Neural cell (in vitro differentiated cells): ENCODE measurements around the gene RNF213. TPM values are rescaled to one million over a fixed set of nuclear protein-coding genes. Genes with fewer than 3 reads are reported as not detected.

Experiments used
- H2AFZ ChIP-seq: fragments of 200-600, 300-800 bp; sonication (generic), shearing (Covaris generic); 2 replicates; pipeline ENCODE4 v1.6.0; 2014; ENCODE audit warnings: low read depth, mild to moderate bottlenecking, antibody characterized with exemption, low read length, moderate library complexity
- H3F3A ChIP-seq: fragments of 200-600 bp; shearing (Covaris generic); 2 replicates; pipeline ENCODE4 v1.6.1; 2016; ENCODE audit warnings: mild to moderate bottlenecking, moderate library complexity, mixed read lengths, antibody characterized with exemption, low read length; ENCODE audit not compliant: insufficient read depth, poor library complexity, severe bottlenecking
- H3K27ac ChIP-seq: fragments of 200-600, 300-800 bp; sonication (generic), shearing (Covaris generic); 2 replicates; pipeline ENCODE4 v1.5.1; 2014; ENCODE audit warnings: mild to moderate bottlenecking, low read length, moderate library complexity
- H3K27me3 ChIP-seq: fragments of 300-800, 200-600 bp; sonication (generic), shearing (Covaris generic); 2 replicates; pipeline ENCODE4 v1.6.0; 2014; ENCODE audit warnings: mild to moderate bottlenecking, low read depth, low read length, moderate library complexity; ENCODE audit not compliant: insufficient read depth
- H3K36me3 ChIP-seq: fragments of 300-800, 200-600 bp; sonication (generic), shearing (Covaris generic); 2 replicates; pipeline ENCODE4 v1.5.1; 2014; ENCODE audit warnings: mild to moderate bottlenecking, antibody characterized with exemption, low read length, moderate library complexity; ENCODE audit not compliant: insufficient read depth
- H3K4me2 ChIP-seq: fragments of 300-800, 200-600 bp; sonication (generic), shearing (Covaris generic); 2 replicates; pipeline ENCODE4 v1.6.0; 2014; ENCODE audit warnings: mild to moderate bottlenecking, low read length
- H3K4me3 ChIP-seq: fragments of 300-800, 200-600 bp; sonication (generic), shearing (Covaris generic); 2 replicates; pipeline ENCODE4 v1.5.1; 2014; ENCODE audit warnings: mild to moderate bottlenecking, low read length, moderate library complexity
- H3K79me2 ChIP-seq: fragments of 200-600 bp; shearing (Covaris generic); replicated peaks from 2 replicates; pipeline ENCODE4 v1.6.0; 2014; ENCODE audit warnings: mild to moderate bottlenecking, low read length, moderate library complexity; ENCODE audit not compliant: insufficient read depth
- H3K9ac ChIP-seq: fragments of 300-800, 200-600 bp; sonication (generic), shearing (Covaris generic); 2 replicates; pipeline ENCODE4 v1.6.1; 2016; ENCODE audit warnings: mild to moderate bottlenecking, low read length, mixed read lengths
- H3K9me2 ChIP-seq: fragments of 200-600 bp; shearing (Covaris generic); 2 replicates; pipeline ENCODE4 v1.6.1; 2016; ENCODE audit warnings: mild to moderate bottlenecking, low read length, mixed read lengths; ENCODE audit not compliant: insufficient read depth
- H3K9me3 ChIP-seq: fragments of 200-600, 300-800 bp; sonication (generic), shearing (Covaris generic); 2 replicates; pipeline ENCODE4 v1.6.1; 2016; ENCODE audit warnings: mild to moderate bottlenecking, mixed run types, low read length, moderate library complexity, mixed read lengths
- H4K20me1 ChIP-seq: fragments of 200-600 bp; shearing (Covaris generic); 2 replicates; pipeline ENCODE4 v1.6.1; 2016; ENCODE audit warnings: mild to moderate bottlenecking, mixed run types; ENCODE audit not compliant: insufficient read depth
- EP300 ChIP-seq: fragments of 450-650 bp; conservative IDR thresholded peaks from 2 replicates; pipeline ENCODE4 v1.6.1; 2014; ENCODE audit warnings: antibody characterized with exemption, mild to moderate bottlenecking, moderate library complexity; ENCODE audit not compliant: poor library complexity, severe bottlenecking
- EZH2 ChIP-seq: fragments of 200-600, 300-800 bp; shearing (Covaris generic), sonication (generic); IDR thresholded peaks from 2 replicates; pipeline ENCODE4 v1.6.1; 2014; ENCODE audit warnings: antibody characterized with exemption, low read length, borderline replicate concordance, mild to moderate bottlenecking; ENCODE audit not compliant: insufficient read depth, poor library complexity, severe bottlenecking
- MXI1 ChIP-seq: fragments of 450-650 bp; conservative IDR thresholded peaks from 2 replicates; pipeline ENCODE4 v1.6.1; 2014; ENCODE audit warnings: antibody characterized with exemption, mild to moderate bottlenecking; ENCODE audit not compliant: poor library complexity, severe bottlenecking
- POLR2AphosphoS5 ChIP-seq: IDR thresholded peaks from 2 replicates; pipeline ENCODE4 v1.6.1; 2012
- RAD21 ChIP-seq: fragments of 450-650 bp; conservative IDR thresholded peaks from 2 replicates; pipeline ENCODE4 v1.6.1; 2014; ENCODE audit warnings: antibody characterized with exemption, mild to moderate bottlenecking, moderate library complexity
- SMC3 ChIP-seq: fragments of 450-650 bp; conservative IDR thresholded peaks from 2 replicates; pipeline ENCODE4 v1.6.1; 2014; ENCODE audit warnings: antibody characterized with exemption, mild to moderate bottlenecking, moderate library complexity; ENCODE audit not compliant: poor library complexity
- TAF1 ChIP-seq: IDR thresholded peaks from 2 replicates; pipeline ENCODE4 v1.6.1; 2012; ENCODE audit warnings: low read depth
- polyA plus RNA-seq: library from polyadenylated mRNA; depleted of rRNA; stranded (reverse); fragments of >200 nt; gene quantifications from 2 replicates; pipeline ENCODE4 v1.2.3, GENCODE V29; 2014
- TF ChIP-seq, protein P1 (sequence below): fragments of 450-650 bp; IDR thresholded peaks from 2 replicates; pipeline ENCODE4 v1.5.1; 2014; ENCODE audit warnings: antibody characterized with exemption, mild to moderate bottlenecking, moderate library complexity; ENCODE audit not compliant: poor library complexity, severe bottlenecking
- TF ChIP-seq, protein P2 (sequence below): IDR thresholded peaks from 2 replicates; pipeline ENCODE4 v1.6.1; 2012; ENCODE audit warnings: borderline replicate concordance

RNF213 gene
- polyA plus RNA-seq, 1 donor from 2014 or later: 1.5 TPM

DNA sequence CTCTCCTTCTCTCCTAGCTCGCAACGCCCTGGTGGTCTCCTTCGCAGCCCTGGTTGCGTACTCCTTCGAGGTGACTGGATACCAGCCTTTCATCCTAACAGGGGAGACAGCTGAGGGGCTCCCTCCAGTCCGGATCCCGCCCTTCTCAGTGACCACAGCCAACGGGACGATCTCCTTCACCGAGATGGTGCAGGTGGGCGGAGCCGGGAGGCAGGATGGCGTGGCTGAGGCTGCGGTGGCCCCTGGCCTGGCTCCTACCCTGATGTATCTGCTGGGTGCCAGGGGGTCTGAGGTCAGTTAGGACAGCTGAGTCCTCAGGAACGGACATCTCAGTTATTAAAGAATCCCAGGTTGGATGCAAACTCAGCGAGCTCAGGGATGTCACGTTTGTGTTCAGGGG is 23.7 kb upstream of the RNF213 start:
- Histone ChIP-seq H3K27me3 (no peaks in the 10 kb centered on the region), H4K20me1 (no peaks in the 10 kb centered on the region), H3K36me3 (no peaks in the 10 kb centered on the region), H3K9ac (no peak overlapping the region), H3F3A (no peaks in the 10 kb centered on the region), H3K4me2 (no peak overlapping the region), H2AFZ (no peak overlapping the region), H3K4me3 (no peak overlapping the region), H3K27ac (no peak overlapping the region), H3K9me3 (no peaks in the 10 kb centered on the region), H3K9me2 (no peaks in the 10 kb centered on the region), H3K79me2 (no peaks in the 10 kb centered on the region)
- TF ChIP-seq, protein P1, sequence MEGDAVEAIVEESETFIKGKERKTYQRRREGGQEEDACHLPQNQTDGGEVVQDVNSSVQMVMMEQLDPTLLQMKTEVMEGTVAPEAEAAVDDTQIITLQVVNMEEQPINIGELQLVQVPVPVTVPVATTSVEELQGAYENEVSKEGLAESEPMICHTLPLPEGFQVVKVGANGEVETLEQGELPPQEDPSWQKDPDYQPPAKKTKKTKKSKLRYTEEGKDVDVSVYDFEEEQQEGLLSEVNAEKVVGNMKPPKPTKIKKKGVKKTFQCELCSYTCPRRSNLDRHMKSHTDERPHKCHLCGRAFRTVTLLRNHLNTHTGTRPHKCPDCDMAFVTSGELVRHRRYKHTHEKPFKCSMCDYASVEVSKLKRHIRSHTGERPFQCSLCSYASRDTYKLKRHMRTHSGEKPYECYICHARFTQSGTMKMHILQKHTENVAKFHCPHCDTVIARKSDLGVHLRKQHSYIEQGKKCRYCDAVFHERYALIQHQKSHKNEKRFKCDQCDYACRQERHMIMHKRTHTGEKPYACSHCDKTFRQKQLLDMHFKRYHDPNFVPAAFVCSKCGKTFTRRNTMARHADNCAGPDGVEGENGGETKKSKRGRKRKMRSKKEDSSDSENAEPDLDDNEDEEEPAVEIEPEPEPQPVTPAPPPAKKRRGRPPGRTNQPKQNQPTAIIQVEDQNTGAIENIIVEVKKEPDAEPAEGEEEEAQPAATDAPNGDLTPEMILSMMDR: no peak
- TF ChIP-seq RAD21 (no peak), EP300 (no peak), EZH2 (no peak), TAF1 (no peak), POLR2AphosphoS5 (no peak), SMC3 (no peak), MXI1 (no peak)
- TF ChIP-seq, protein P2, sequence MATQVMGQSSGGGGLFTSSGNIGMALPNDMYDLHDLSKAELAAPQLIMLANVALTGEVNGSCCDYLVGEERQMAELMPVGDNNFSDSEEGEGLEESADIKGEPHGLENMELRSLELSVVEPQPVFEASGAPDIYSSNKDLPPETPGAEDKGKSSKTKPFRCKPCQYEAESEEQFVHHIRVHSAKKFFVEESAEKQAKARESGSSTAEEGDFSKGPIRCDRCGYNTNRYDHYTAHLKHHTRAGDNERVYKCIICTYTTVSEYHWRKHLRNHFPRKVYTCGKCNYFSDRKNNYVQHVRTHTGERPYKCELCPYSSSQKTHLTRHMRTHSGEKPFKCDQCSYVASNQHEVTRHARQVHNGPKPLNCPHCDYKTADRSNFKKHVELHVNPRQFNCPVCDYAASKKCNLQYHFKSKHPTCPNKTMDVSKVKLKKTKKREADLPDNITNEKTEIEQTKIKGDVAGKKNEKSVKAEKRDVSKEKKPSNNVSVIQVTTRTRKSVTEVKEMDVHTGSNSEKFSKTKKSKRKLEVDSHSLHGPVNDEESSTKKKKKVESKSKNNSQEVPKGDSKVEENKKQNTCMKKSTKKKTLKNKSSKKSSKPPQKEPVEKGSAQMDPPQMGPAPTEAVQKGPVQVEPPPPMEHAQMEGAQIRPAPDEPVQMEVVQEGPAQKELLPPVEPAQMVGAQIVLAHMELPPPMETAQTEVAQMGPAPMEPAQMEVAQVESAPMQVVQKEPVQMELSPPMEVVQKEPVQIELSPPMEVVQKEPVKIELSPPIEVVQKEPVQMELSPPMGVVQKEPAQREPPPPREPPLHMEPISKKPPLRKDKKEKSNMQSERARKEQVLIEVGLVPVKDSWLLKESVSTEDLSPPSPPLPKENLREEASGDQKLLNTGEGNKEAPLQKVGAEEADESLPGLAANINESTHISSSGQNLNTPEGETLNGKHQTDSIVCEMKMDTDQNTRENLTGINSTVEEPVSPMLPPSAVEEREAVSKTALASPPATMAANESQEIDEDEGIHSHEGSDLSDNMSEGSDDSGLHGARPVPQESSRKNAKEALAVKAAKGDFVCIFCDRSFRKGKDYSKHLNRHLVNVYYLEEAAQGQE: no peak

DNA sequence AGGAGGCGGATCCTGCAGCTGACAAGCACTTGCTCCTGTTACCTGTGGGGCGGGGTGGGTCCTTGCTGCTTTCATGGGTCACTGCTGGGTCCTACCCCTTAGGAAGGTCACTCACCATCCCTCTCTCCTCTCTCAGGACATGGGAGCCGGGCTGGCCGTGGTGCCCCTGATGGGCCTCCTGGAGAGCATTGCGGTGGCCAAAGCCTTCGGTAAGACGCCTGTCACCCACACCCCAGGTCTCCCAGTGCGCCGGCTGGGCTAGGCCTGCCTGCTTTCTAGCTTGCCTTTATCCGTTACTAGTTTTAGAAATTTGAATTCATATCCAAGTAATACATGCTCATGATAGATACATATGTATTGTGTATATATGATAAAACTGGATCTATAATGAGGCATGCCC is 23.3 kb upstream of the RNF213 start:
- Histone ChIP-seq H3K9me2 (no peaks in the 10 kb centered on the region), H3K36me3 (no peaks in the 10 kb centered on the region), H3K9ac (no peak overlapping the region), H3F3A (no peaks in the 10 kb centered on the region), H3K9me3 (no peaks in the 10 kb centered on the region), H3K79me2 (no peaks in the 10 kb centered on the region), H3K4me3 (no peak overlapping the region), H4K20me1 (no peaks in the 10 kb centered on the region), H3K27me3 (no peaks in the 10 kb centered on the region), H3K27ac (no peak overlapping the region), H3K4me2 (no peak overlapping the region), H2AFZ (no peak overlapping the region)
- TF ChIP-seq MXI1 (no peak), EP300 (no peak), EZH2 (no peak), TAF1 (no peak), POLR2AphosphoS5 (no peak)
- TF ChIP-seq, protein P1: no peak
- TF ChIP-seq, protein P2: no peak
